GM12874 (cell line): ENCODE results near the gene PA2G4.

Experiments used
- TF ChIP-seq, protein P1 (sequence below): IDR thresholded peaks from 2 replicates; pipeline ENCODE4 v1.5.1; 2011; ENCODE audit warnings: low read depth, mild to moderate bottlenecking, control low read depth, low read length, moderate library complexity; ENCODE audit not compliant: insufficient read depth

The PA2G4 gene

DNA sequence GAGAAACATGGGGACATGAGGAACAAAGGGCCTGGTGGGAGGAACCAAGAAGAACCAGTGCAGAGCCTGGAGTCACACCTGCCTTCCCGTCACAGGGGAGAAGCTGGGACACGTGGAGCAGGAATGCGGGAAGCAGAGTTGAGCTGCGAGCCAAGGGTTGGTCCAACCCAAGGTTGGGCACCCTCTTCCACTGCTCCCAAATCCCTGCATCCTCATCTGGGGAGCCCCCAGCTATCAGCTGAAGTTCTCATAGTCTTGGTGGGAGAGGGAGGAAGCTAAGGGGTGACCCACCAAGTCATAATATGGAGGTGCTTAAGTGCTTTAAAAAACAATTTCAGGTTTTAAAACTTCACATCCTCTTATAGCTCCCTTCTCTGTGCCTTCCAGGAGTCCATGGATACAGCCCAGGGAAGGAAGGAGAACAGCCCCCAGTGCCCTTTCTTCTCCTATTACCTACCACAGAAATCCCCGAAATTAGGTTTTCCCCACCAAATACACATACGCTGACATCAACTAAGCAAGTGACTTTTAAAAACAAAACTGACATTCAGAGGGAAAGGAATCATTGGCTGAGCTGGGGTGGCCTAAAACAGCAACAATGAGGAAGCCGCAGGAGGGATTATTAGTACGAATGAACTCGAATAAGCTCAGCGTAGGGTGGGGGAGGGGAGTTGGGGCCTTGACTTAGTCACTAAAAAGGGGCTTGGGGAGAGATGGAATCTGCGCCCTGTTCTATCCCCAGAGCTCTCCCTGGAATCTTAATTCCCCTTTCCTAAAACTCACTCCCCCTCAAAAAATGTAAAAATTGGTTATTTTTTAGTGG is 58.3 kb downstream of the PA2G4 start:
- TF ChIP-seq, protein P1, sequence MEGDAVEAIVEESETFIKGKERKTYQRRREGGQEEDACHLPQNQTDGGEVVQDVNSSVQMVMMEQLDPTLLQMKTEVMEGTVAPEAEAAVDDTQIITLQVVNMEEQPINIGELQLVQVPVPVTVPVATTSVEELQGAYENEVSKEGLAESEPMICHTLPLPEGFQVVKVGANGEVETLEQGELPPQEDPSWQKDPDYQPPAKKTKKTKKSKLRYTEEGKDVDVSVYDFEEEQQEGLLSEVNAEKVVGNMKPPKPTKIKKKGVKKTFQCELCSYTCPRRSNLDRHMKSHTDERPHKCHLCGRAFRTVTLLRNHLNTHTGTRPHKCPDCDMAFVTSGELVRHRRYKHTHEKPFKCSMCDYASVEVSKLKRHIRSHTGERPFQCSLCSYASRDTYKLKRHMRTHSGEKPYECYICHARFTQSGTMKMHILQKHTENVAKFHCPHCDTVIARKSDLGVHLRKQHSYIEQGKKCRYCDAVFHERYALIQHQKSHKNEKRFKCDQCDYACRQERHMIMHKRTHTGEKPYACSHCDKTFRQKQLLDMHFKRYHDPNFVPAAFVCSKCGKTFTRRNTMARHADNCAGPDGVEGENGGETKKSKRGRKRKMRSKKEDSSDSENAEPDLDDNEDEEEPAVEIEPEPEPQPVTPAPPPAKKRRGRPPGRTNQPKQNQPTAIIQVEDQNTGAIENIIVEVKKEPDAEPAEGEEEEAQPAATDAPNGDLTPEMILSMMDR, result no peak
